ENCODE results near the gene MFSD6.

- TF ChIP-seq POLR2A (IDR thresholded peaks at IDR 0.05) (no peak), CTCF (IDR thresholded peaks at IDR 0.05) (no peak)
Observed at GRCh38 chr2:190478572-190479195, 70.5 kb downstream of the MFSD6 start.
